ENCODE data around the gene SFMBT2.

The SFMBT2 gene

GRCh38 chr10:7410862-7411670 is at the start of gene SFMBT2:
TSS of gene SFMBT2 (minus strand) at chr10:7411034. CDS start at chr10:7381898, 29,136 bp downstream.
- ATAC-seq, result peak; percentile 50 to 53

- no peak for ATAC-seq
Observed at GRCh38 chr10:7460006-7460405, 49.2 kb upstream of the SFMBT2 start.

GRCh38 chr10:7458556-7458955 is 47.7 kb upstream of the SFMBT2 start:
- no peak for ATAC-seq

GRCh38 chr10:7457478-7458316 is 46.9 kb upstream of the SFMBT2 start:
- no peak for ATAC-seq

GRCh38 chr10:7449063-7449695 is 38.3 kb upstream of the SFMBT2 start:
- no peak for ATAC-seq

- no peak for ATAC-seq
Observed at GRCh38 chr10:7445474-7446185, 34.8 kb upstream of the SFMBT2 start.

GRCh38 chr10:7444551-7445121 is 33.8 kb upstream of the SFMBT2 start:
- ATAC-seq, result no peak

- no peak for ATAC-seq
Observed at GRCh38 chr10:7443036-7443435, 32.2 kb upstream of the SFMBT2 start.

- ATAC-seq, result no peak
Observed at GRCh38 chr10:7441403-7442147, 30.7 kb upstream of the SFMBT2 start.

- ATAC-seq, result no peak
Observed at GRCh38 chr10:7439696-7440095, 28.9 kb upstream of the SFMBT2 start.

GRCh38 chr10:7438196-7438986 is 27.6 kb upstream of the SFMBT2 start:
- no peak for ATAC-seq

GRCh38 chr10:7436490-7437100 is 25.8 kb upstream of the SFMBT2 start:
- no peak for ATAC-seq

- ATAC-seq, result no peak
Observed at GRCh38 chr10:7435674-7436073, 24.8 kb upstream of the SFMBT2 start.

GRCh38 chr10:7434378-7434777 is 23.5 kb upstream of the SFMBT2 start:
- no peak for ATAC-seq

GRCh38 chr10:7433861-7434260 is 23.0 kb upstream of the SFMBT2 start:
- no peak for ATAC-seq

- no peak for ATAC-seq
Observed at GRCh38 chr10:7432884-7433726, 22.3 kb upstream of the SFMBT2 start.

GRCh38 chr10:7428673-7429350 is 18.0 kb upstream of the SFMBT2 start:
- no peak for ATAC-seq

GRCh38 chr10:7426349-7426748 is 15.5 kb upstream of the SFMBT2 start:
- ATAC-seq, result no peak

- no peak for ATAC-seq
Observed at GRCh38 chr10:7425691-7426090, 14.9 kb upstream of the SFMBT2 start.

Measured in activated CD4-positive, CD25-positive, alpha-beta regulatory T cell treated with anti-CD3 and anti-CD28 coated beads, Interleukin-2, amount 50 U/mL, for 24 hours (primary cell).